Left lung (tissue), 10 donors: Measurements from ENCODE around the gene EIF5AL1. TPM values are rescaled to one million over a fixed set of nuclear protein-coding genes. Genes with fewer than 3 reads are reported as not detected.

Experiments
- ATAC-seq: fragments of 200-7000 bp; cut with Tn5 transposase; one replicate; pipeline ENCODE4 v1.9.1; 2020; ENCODE audit warnings: moderate library complexity
- DNase-seq, 4 donors: peaks; one replicate each; pipeline ENCODE4 v3.0.0-alpha.2; 2013 to 2020
- H3K27ac ChIP-seq, 2 donors: fragments of 200-600 bp; sonication (generic) in 1 of 2; one replicate each; pipeline versions ENCODE4 v1.5.0 to v1.8.0; 2020 to 2021
- H3K27me3 ChIP-seq, 2 donors: fragments of 200-600 bp; sonication (generic) in 1 of 2; one replicate each; pipeline versions ENCODE4 v1.5.0 to v1.8.0; 2020 to 2021
- H3K36me3 ChIP-seq, 2 donors: fragments of 200-600 bp; sonication (generic) in 1 of 2; one replicate each; pipeline versions ENCODE4 v1.5.0 to v1.8.0; 2020 to 2021
- H3K4me1 ChIP-seq, 2 donors: fragments of 200-600 bp; one replicate each; pipeline ENCODE4 v1.8.0; 2021
- H3K4me3 ChIP-seq, 2 donors: fragments of 200-600 bp; sonication (generic) in 1 of 2; one replicate each; pipeline versions ENCODE4 v1.5.0 to v1.8.0; 2020 to 2021; ENCODE audit warnings: mild to moderate bottlenecking in 1 of 2
- H3K9me3 ChIP-seq, 2 donors: fragments of 200-600 bp; sonication (generic) in 1 of 2; one replicate each; pipeline versions ENCODE4 v1.5.0 to v1.8.0; 2020 to 2021
- intact Hi-C, 2 donors: fragments of 100-400 bp; cut with DNase I; formaldehyde crosslinking; loops; one replicate each; pipeline versions ENCODE4 v1.11.2 to v1.14.2; 2022
- polyA plus RNA-seq, 6 donors: library from polyadenylated mRNA; unstranded; fragments of 120-200 nt; gene quantifications; one replicate each; pipeline ENCODE4 v1.2.1, GENCODE V29; 2013; ENCODE audit not compliant: insufficient read length in 6 of 6
- total RNA-seq, 2 donors: library from RNA; stranded (reverse); fragmentation: NEBNext Ultra II Directional; extraction: Animal tissue kit (Norgen Biotek cat#: 25700); gene quantifications; one replicate each; pipeline ENCODE4 v1.2.1, GENCODE V29; 2021
- TF ChIP-seq, protein P1 (sequence below), 2 donors: fragments of 200-600 bp; sonication (generic) in 1 of 2; IDR thresholded peaks; one replicate each; pipeline versions ENCODE4 v1.5.0 to v1.8.0; 2021; ENCODE audit warnings: antibody characterized with exemption in 2 of 2
- donor health status: DM: no; HTN: yes; CAD: no.
- donor health status: DM: no; HTN: no; CAD: no.

EIF5AL1 gene
- total and polyA plus RNA-seq, 8 donors = 0.18 to 3.5 (median 0.86) TPM

DNA sequence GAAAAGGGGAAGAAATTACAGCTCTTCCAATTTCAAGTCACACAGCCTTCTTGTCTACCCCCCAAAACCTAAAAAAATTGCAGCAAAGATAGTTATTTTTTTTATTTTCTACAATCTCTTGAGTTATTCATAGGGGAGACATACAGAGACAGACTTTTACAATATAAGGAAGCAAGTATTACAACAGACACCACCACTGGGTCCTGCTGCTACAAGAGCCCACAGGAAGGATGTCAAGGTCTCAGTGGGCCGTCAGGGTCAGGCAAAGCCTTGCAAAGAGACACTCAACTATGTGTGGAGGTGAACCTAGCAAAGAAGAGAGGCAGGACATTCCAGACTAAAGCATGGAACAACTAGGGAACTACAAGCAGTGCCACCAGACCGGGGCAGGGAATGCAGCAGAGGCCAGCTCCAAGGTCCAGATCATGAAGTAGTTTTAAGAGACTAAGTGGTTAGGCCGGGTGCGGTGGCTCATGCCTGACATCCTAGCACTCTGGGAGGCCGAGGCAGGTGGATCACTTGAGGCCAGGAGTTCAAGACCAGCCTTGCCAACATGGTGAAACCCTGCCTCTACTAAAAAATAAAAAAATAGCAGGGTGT, 38.7 kb upstream of the EIF5AL1 start:
- ATAC-seq = no peak
- H3K27ac ChIP-seq = no peak overlapping the region
- H3K27me3 ChIP-seq = no peaks in the 10 kb centered on the region
- H3K4me3 ChIP-seq = no peak overlapping the region
- no peaks in the 10 kb centered on the region for H3K9me3 ChIP-seq
- no peak for DNase-seq
- intact Hi-C loops = no loop called here
- no peaks in the 10 kb centered on the region for H3K36me3 ChIP-seq
- peaks cover 0 to 7% of the 10 kb centered on the region in 2 donors for H3K4me1 ChIP-seq
- TF ChIP-seq, protein P1, sequence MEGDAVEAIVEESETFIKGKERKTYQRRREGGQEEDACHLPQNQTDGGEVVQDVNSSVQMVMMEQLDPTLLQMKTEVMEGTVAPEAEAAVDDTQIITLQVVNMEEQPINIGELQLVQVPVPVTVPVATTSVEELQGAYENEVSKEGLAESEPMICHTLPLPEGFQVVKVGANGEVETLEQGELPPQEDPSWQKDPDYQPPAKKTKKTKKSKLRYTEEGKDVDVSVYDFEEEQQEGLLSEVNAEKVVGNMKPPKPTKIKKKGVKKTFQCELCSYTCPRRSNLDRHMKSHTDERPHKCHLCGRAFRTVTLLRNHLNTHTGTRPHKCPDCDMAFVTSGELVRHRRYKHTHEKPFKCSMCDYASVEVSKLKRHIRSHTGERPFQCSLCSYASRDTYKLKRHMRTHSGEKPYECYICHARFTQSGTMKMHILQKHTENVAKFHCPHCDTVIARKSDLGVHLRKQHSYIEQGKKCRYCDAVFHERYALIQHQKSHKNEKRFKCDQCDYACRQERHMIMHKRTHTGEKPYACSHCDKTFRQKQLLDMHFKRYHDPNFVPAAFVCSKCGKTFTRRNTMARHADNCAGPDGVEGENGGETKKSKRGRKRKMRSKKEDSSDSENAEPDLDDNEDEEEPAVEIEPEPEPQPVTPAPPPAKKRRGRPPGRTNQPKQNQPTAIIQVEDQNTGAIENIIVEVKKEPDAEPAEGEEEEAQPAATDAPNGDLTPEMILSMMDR (IDR thresholded peaks at IDR 0.05) = no peak

DNA sequence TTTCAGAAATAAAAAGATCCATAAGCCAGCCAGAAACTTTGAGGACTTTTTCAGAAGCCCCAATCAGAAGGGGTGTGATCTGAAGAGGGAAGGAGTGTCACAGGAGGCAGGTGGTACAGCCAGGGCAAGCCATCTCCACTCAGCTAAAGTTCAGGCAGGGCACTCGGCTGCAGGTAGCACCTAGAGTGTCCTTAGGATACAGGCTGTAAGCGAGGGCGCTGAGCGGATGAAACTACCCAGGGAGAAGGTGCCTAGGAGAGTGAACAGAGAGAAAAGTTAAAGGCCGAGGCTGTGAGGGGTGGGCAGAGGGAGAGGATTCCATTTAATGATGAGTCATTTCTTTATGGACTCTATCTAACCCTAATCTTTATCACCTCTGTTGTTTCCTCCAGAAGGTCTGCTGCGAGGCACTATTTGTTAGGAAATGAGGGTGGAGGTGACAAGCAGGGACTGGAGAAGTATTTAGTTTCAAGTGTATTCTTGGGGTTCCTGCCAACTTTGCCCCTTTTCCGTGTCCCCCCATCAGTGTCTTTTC, 37.1 kb upstream of the EIF5AL1 start:
- Histone ChIP-seq H3K27me3 (no peaks in the 10 kb centered on the region), H3K4me3 (no peak overlapping the region), H3K4me1 (peaks cover 0 to 7% of the 10 kb centered on the region in 2 donors), H3K36me3 (no peaks in the 10 kb centered on the region), H3K9me3 (no peaks in the 10 kb centered on the region), H3K27ac (no peak overlapping the region)
- ATAC-seq (no peak), DNase-seq (no peak)
- TF ChIP-seq, protein P1 (IDR thresholded peaks at IDR 0.05) = no peak
- intact Hi-C loops = no loop called here

DNA sequence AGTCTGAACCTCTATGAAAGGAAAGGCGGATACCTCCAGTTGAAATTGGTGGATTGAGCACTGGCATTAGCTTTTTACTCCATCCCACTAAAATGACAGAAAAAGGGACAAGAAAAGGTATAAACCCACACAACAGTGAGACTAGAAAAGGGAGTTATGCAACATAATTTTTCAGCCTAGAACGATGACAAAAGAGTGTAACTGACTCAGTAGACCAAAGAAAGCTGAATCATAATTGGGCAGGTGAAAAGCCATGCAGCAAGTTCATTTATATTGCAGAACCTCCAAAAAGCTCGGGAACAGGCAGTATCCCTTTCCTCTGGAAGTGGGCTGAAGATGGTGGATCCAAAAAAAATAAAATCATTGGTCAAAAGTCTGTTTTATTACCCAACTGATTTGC, 36.5 kb upstream of the EIF5AL1 start:
- intact Hi-C loops = no loop called here
- ATAC-seq (no peak), DNase-seq (no peak)
- H3K27me3 ChIP-seq = no peaks in the 10 kb centered on the region
- no peaks in the 10 kb centered on the region for H3K36me3 ChIP-seq
- peaks cover 0 to 7% of the 10 kb centered on the region in 2 donors for H3K4me1 ChIP-seq
- no peak overlapping the region for H3K4me3 ChIP-seq
- H3K9me3 ChIP-seq = no peaks in the 10 kb centered on the region
- TF ChIP-seq, protein P1 (IDR thresholded peaks at IDR 0.05) = no peak
- H3K27ac ChIP-seq = no peak overlapping the region

DNA sequence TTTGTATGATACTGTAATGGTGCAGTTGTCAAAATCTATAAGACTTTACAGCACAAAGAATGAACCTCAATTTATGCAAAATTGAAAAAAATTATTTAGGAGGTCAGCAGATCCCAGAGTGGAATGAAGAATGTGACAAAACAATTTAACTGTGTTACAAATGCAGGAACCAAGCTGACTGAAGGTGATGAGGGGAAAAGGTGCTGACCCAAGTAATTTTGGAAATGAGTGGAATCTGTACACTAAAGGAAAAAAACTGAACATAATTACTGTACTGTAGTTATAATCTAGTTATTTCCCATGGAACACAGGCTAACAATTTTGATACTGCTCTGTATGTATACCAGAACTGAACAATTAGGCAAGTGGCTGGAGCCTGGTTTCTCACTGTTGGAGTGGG, 35.7 kb upstream of the EIF5AL1 start:
- Histone ChIP-seq H3K4me1 (peaks cover 0 to 7% of the 10 kb centered on the region in 2 donors), H3K9me3 (no peaks in the 10 kb centered on the region), H3K4me3 (no peak overlapping the region), H3K36me3 (no peaks in the 10 kb centered on the region), H3K27me3 (no peaks in the 10 kb centered on the region), H3K27ac (no peak overlapping the region)
- intact Hi-C loops = no loop called here
- ATAC-seq (no peak), DNase-seq (no peak)
- TF ChIP-seq, protein P1 (IDR thresholded peaks at IDR 0.05) = no peak

DNA sequence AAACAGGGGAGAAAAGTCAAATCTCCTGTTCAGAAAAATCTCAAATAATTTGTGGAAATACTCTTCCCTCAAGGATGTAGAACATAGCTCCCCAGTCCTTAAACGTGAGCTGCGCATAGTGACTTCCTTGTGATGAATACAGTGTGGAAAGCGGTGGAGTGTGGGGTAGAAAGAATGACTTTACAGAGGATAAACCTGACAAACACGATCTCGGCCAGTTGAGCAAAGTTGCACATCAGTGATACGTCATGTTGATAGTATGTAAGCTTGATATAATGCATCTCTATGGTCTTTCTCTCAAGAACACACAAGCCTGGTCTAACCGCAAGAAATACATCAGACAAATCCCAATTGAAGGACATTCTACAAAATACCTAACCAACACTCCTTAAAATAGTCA, 34.9 kb upstream of the EIF5AL1 start:
- Histone ChIP-seq H3K4me3 (no peak overlapping the region), H3K4me1 (peaks cover 0 to 7% of the 10 kb centered on the region in 2 donors), H3K27me3 (no peaks in the 10 kb centered on the region), H3K9me3 (no peaks in the 10 kb centered on the region), H3K27ac (no peak overlapping the region), H3K36me3 (no peaks in the 10 kb centered on the region)
- intact Hi-C loops = no loop called here
- TF ChIP-seq, protein P1 (IDR thresholded peaks at IDR 0.05) = no peak
- no peak for DNase-seq
- ATAC-seq = no peak
